Liver (tissue), 9 donors: ENCODE measurements around the gene TMEM87A. TPM values are rescaled to one million over a fixed set of nuclear protein-coding genes. Genes with fewer than 3 reads are reported as not detected.

Source experiments
- DNase-seq: peaks from one replicate; pipeline ENCODE4 v3.0.0-alpha.2; 2017; ENCODE audit warnings: low spot score
- H3K27ac ChIP-seq, 2 donors: one replicate each; pipeline ENCODE4 v1.7.0; 2013; ENCODE audit warnings: inconsistent platforms in 2 of 2, low read length in 2 of 2, control low read depth in 1 of 2, low read depth in 1 of 2, mild to moderate bottlenecking in 1 of 2
- H3K27me3 ChIP-seq, 4 donors: one replicate each; pipeline versions ENCODE4 v1.6.1 to v1.7.0; 2013; ENCODE audit warnings: low read length in 3 of 4, inconsistent platforms in 1 of 4, mild to moderate bottlenecking in 1 of 4, moderate library complexity in 1 of 4; ENCODE audit not compliant: control insufficient read depth in 4 of 4, insufficient read depth in 4 of 4
- H3K36me3 ChIP-seq, 4 donors: one replicate each; pipeline versions ENCODE4 v1.6.1 to v1.7.0; 2013; ENCODE audit warnings: low read length in 3 of 4, mild to moderate bottlenecking in 3 of 4, low read depth in 1 of 4, moderate library complexity in 1 of 4; ENCODE audit not compliant: control insufficient read depth in 4 of 4, insufficient read depth in 3 of 4
- H3K4me1 ChIP-seq, 4 donors: one replicate each; pipeline versions ENCODE4 v1.6.1 to v1.7.0; 2013; ENCODE audit warnings: low read length in 3 of 4, mild to moderate bottlenecking in 3 of 4, moderate library complexity in 1 of 4; ENCODE audit not compliant: control insufficient read depth in 4 of 4, insufficient read depth in 4 of 4
- H3K4me3 ChIP-seq, 3 donors: one replicate each; pipeline versions ENCODE4 v1.6.1 to v1.7.0; 2013; ENCODE audit warnings: low read length in 3 of 3, control low read depth in 1 of 3, low read depth in 1 of 3, mild to moderate bottlenecking in 1 of 3
- H3K9ac ChIP-seq, 2 donors: one replicate each; pipeline ENCODE4 v1.7.0; 2013; ENCODE audit warnings: low read length in 2 of 2, mild to moderate bottlenecking in 2 of 2, moderate library complexity in 2 of 2, control low read depth in 1 of 2, low read depth in 1 of 2
- H3K9me3 ChIP-seq, 4 donors: one replicate each; pipeline versions ENCODE4 v1.6.1 to v1.7.0; 2013; ENCODE audit warnings: low read length in 3 of 4; ENCODE audit not compliant: control insufficient read depth in 4 of 4
- ATF3 ChIP-seq: IDR thresholded peaks from 2 replicates; pipeline ENCODE4 v1.6.1; 2016; ENCODE audit warnings: antibody characterized with exemption
- EGR1 ChIP-seq, 2 donors: IDR thresholded peaks; 2 replicates each; pipeline ENCODE4 v1.6.1; 2016 to 2018; ENCODE audit warnings: antibody characterized with exemption in 2 of 2, low read depth in 2 of 2
- FOXA1 ChIP-seq: IDR thresholded peaks from 2 replicates; pipeline ENCODE4 v1.6.1; 2016; ENCODE audit warnings: antibody characterized with exemption
- FOXA2 ChIP-seq: IDR thresholded peaks from 2 replicates; pipeline ENCODE4 v1.6.1; 2016; ENCODE audit warnings: antibody characterized with exemption
- HNF4G ChIP-seq: IDR thresholded peaks from 2 replicates; pipeline ENCODE4 v1.6.1; 2016; ENCODE audit warnings: antibody characterized with exemption
- MAX ChIP-seq: IDR thresholded peaks from 2 replicates; pipeline ENCODE4 v1.6.1; 2016; ENCODE audit warnings: antibody characterized with exemption
- NR2F2 ChIP-seq: IDR thresholded peaks from 2 replicates; pipeline ENCODE4 v1.6.1; 2016; ENCODE audit warnings: antibody characterized with exemption
- RAD21 ChIP-seq, 2 donors: IDR thresholded peaks; 2 replicates each; pipeline ENCODE4 v1.6.1; 2016; ENCODE audit warnings: antibody characterized with exemption in 2 of 2, mild to moderate bottlenecking in 2 of 2
- RXRA ChIP-seq, 2 donors: IDR thresholded peaks; 2 replicates each; pipeline ENCODE4 v1.6.1; 2017 to 2018; ENCODE audit warnings: antibody characterized with exemption in 2 of 2, mild to moderate bottlenecking in 1 of 2
- SP1 ChIP-seq: IDR thresholded peaks from 2 replicates; pipeline ENCODE4 v1.6.1; 2018; ENCODE audit warnings: antibody characterized with exemption, mild to moderate bottlenecking
- TAF1 ChIP-seq: conservative IDR thresholded peaks from 2 replicates; pipeline ENCODE4 v1.6.1; 2016; ENCODE audit warnings: antibody characterized with exemption, mild to moderate bottlenecking
- ZBTB33 ChIP-seq: IDR thresholded peaks from 2 replicates; pipeline ENCODE4 v1.6.1; 2016; ENCODE audit warnings: antibody characterized with exemption
- WGBS: extraction: QIAGEN DNeasy Blood & Tissue Kit; methylation state at CpG from one replicate; pipeline ENCODE4 v1.1.7; 2013; 5-methylcytosine and 5-hydroxymethylcytosine counted together
- polyA plus RNA-seq, 2 donors: library from polyadenylated mRNA; stranded (reverse) in 1 of 2; unstranded in 1 of 2; fragments of 200-250 nt in 1 of 2; fragments of >200 nt in 1 of 2; fragmentation: Nextera tagmentation in 1 of 2; extraction: Ambion mirVana in 1 of 2; gene quantifications; one replicate each; pipeline versions ENCODE4 v1.2.1 to v1.2.3, GENCODE V29; 2013 to 2015
- total RNA-seq, 2 donors: library from RNA; depleted of rRNA; stranded (reverse); fragments of >200 nt; gene quantifications; one replicate each; pipeline ENCODE4 v1.2.3, GENCODE V29; 2014
- TF ChIP-seq, protein P1 (sequence below): fragments of 150-350 bp; IDR thresholded peaks from 2 replicates; pipeline ENCODE4 v1.5.1; 2017; ENCODE audit warnings: improper control_type of control experiment, low read depth, low read length; ENCODE audit not compliant: missing input control
- donor health status: healthy.
- donor health status: healthy.
- donor health status: healthy.
- donor health status: healthy.
- donor health status: healthy.

TMEM87A gene
- total and polyA plus RNA-seq, 4 donors: 9.2 to 27.3 (median 21.8) TPM

DNA sequence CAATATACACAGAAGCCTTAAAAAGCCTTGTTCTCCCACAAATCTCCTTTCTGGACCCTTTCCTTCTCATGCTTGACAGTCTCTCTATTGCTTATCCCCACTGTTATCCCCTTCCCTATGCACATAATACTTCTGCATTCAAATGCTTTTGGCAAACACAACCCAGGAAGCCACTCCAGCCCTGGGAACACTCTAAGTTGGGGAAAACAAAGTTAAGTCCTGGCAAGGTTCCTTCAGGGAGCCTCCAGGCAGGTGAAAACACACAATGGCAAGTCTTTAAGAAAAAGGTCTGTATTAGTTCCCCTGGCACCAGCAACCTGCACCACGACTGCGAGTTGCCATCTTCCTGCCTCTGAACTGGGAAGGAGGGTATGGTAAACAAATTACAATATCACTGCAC is 19.9 kb downstream of the TMEM87A start:
- Histone ChIP-seq H3K9ac (no peak overlapping the region), H3K27me3 (no peaks in the 10 kb centered on the region), H3K27ac (no peak overlapping the region), H3K4me1 (no peaks in the 10 kb centered on the region), H3K4me3 (no peak overlapping the region), H3K9me3 (no peaks in the 10 kb centered on the region), H3K36me3 (peaks cover 6 to 38% (median 19%) of the 10 kb centered on the region in 4 donors)
- DNase-seq: no peak
- 98% methylated on average over 2 of the region's 2 CpGs for WGBS
- no peak for TF ChIP-seq NR2F2
- no peak for TF ChIP-seq ATF3
- TF ChIP-seq EGR1 (IDR thresholded peaks at IDR 0.05; ENCODE audit: low read depth in 2 of 2): no peak
- TF ChIP-seq, protein P1, sequence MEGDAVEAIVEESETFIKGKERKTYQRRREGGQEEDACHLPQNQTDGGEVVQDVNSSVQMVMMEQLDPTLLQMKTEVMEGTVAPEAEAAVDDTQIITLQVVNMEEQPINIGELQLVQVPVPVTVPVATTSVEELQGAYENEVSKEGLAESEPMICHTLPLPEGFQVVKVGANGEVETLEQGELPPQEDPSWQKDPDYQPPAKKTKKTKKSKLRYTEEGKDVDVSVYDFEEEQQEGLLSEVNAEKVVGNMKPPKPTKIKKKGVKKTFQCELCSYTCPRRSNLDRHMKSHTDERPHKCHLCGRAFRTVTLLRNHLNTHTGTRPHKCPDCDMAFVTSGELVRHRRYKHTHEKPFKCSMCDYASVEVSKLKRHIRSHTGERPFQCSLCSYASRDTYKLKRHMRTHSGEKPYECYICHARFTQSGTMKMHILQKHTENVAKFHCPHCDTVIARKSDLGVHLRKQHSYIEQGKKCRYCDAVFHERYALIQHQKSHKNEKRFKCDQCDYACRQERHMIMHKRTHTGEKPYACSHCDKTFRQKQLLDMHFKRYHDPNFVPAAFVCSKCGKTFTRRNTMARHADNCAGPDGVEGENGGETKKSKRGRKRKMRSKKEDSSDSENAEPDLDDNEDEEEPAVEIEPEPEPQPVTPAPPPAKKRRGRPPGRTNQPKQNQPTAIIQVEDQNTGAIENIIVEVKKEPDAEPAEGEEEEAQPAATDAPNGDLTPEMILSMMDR: no peak
- no peak for TF ChIP-seq RXRA (IDR thresholded peaks at IDR 0.05)
- TF ChIP-seq RAD21 (IDR thresholded peaks at IDR 0.05): no peak
- TF ChIP-seq FOXA1: no peak
- no peak for TF ChIP-seq ZBTB33
- no peak for TF ChIP-seq FOXA2
- TF ChIP-seq SP1: no peak
- TF ChIP-seq HNF4G: no peak
- no peak for TF ChIP-seq TAF1

DNA sequence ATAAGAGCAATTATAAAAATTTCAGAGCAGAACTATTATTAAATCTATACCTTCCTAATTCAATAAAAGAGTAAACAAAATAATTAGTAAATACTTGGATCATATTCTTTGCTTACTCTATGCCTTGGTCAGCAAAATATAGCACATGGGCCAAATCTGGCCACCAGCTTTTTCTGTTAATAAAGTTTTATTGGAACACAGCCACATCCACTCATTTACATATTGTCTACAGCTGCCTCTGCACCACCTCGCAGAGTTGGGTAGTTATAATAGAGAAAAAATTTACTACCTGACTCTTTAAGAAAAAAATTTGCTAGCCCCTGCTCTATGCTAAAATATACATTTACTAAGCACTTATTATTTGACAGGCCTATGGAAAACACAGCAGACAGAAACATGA is 32.4 kb downstream of the TMEM87A start:
- no peaks in the 10 kb centered on the region for H3K9me3 ChIP-seq
- WGBS: 97% methylated on average over 1 of the region's 1 CpG
- no peak overlapping the region for H3K4me3 ChIP-seq

More for the DNA sequence above, 32.4 kb downstream of the TMEM87A start:
- no peaks in the 10 kb centered on the region for H3K27me3 ChIP-seq
- H3K4me1 ChIP-seq: no peaks in the 10 kb centered on the region
- peaks cover 11 to 37% (median 30%) of the 10 kb centered on the region in 4 donors for H3K36me3 ChIP-seq
- H3K27ac ChIP-seq: no peak overlapping the region
- TF ChIP-seq ZBTB33: no peak
- TF ChIP-seq TAF1: no peak
- TF ChIP-seq, protein P1: no peak
- no peak for TF ChIP-seq MAX
- no peak for DNase-seq
- no peak overlapping the region for H3K9ac ChIP-seq
